Neural cell (in vitro differentiated cells): ENCODE measurements around the gene VPS37C.
A peak's percentile ranks its signal among the peaks of the same experiment; 100 is the strongest.

Source experiments
- CTCF ChIP-seq: fragments of 450-650 bp; IDR thresholded peaks from 2 replicates; pipeline ENCODE4 v1.5.1; 2014; ENCODE audit warnings: antibody characterized with exemption, mild to moderate bottlenecking, moderate library complexity; ENCODE audit not compliant: poor library complexity, severe bottlenecking
- EP300 ChIP-seq: fragments of 450-650 bp; conservative IDR thresholded peaks from 2 replicates; pipeline ENCODE4 v1.6.1; 2014; ENCODE audit warnings: antibody characterized with exemption, mild to moderate bottlenecking, moderate library complexity; ENCODE audit not compliant: poor library complexity, severe bottlenecking
- EZH2 ChIP-seq: fragments of 200-600, 300-800 bp; shearing (Covaris generic), sonication (generic); IDR thresholded peaks from 2 replicates; pipeline ENCODE4 v1.6.1; 2014; ENCODE audit warnings: antibody characterized with exemption, low read length, borderline replicate concordance, mild to moderate bottlenecking; ENCODE audit not compliant: insufficient read depth, poor library complexity, severe bottlenecking
- MXI1 ChIP-seq: fragments of 450-650 bp; conservative IDR thresholded peaks from 2 replicates; pipeline ENCODE4 v1.6.1; 2014; ENCODE audit warnings: antibody characterized with exemption, mild to moderate bottlenecking; ENCODE audit not compliant: poor library complexity, severe bottlenecking
- POLR2AphosphoS5 ChIP-seq: IDR thresholded peaks from 2 replicates; pipeline ENCODE4 v1.6.1; 2012
- TF ChIP-seq, protein P1 (sequence below): IDR thresholded peaks from 2 replicates; pipeline ENCODE4 v1.6.1; 2012; ENCODE audit warnings: borderline replicate concordance

DNA sequence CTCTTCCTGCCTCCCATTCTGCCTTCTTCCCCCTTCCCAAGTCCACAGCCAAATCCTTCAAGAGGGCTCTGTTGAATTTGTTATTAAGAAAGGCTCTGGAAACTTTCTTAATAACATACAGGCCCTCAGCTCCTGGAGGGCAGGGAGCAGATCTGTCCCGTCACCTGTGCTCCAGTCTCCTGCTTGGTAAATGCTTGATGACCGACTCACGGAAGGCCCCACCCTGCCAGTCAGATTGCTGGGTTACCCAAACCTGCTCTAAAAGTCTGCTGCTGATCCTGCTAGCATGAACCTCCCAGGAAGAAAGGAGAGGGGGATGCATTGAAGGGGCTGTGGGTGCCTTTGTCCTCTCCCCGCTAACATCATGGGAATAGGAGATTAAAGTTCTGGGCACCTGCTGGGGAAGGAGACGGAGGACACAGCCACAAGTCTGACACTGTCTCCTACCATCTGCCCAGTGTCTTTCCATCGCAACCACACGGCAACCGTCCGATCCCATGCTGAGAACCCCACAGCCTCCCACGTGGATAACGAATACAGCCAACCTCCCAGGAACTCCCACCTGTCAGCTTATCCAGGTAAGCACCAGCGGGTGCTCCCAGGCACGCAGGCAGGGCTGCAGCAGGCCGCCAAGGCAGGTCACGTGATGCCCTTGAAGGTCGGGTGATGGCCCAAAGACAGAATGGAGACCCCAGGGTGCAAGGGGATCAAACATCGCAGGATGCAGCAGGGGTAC lies 36.5 kb downstream of the VPS37C start:
- TF ChIP-seq CTCF (no peak), MXI1 (no peak), POLR2AphosphoS5 (peak; percentile 15), EZH2 (no peak), EP300 (no peak)
- TF ChIP-seq, protein P1, sequence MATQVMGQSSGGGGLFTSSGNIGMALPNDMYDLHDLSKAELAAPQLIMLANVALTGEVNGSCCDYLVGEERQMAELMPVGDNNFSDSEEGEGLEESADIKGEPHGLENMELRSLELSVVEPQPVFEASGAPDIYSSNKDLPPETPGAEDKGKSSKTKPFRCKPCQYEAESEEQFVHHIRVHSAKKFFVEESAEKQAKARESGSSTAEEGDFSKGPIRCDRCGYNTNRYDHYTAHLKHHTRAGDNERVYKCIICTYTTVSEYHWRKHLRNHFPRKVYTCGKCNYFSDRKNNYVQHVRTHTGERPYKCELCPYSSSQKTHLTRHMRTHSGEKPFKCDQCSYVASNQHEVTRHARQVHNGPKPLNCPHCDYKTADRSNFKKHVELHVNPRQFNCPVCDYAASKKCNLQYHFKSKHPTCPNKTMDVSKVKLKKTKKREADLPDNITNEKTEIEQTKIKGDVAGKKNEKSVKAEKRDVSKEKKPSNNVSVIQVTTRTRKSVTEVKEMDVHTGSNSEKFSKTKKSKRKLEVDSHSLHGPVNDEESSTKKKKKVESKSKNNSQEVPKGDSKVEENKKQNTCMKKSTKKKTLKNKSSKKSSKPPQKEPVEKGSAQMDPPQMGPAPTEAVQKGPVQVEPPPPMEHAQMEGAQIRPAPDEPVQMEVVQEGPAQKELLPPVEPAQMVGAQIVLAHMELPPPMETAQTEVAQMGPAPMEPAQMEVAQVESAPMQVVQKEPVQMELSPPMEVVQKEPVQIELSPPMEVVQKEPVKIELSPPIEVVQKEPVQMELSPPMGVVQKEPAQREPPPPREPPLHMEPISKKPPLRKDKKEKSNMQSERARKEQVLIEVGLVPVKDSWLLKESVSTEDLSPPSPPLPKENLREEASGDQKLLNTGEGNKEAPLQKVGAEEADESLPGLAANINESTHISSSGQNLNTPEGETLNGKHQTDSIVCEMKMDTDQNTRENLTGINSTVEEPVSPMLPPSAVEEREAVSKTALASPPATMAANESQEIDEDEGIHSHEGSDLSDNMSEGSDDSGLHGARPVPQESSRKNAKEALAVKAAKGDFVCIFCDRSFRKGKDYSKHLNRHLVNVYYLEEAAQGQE: no peak
